Astrocyte (in vitro differentiated cells and primary cell): Measurements from ENCODE around the gene TP73.

Source experiments
- CTCF ChIP-seq: IDR thresholded peaks from 2 replicates; pipeline ENCODE4 v1.5.1; 2011; ENCODE audit warnings: low read depth, mild to moderate bottlenecking, inconsistent platforms, low read length, moderate library complexity; ENCODE audit not compliant: insufficient read depth
- EZH2 ChIP-seq: IDR thresholded peaks from 2 replicates; pipeline ENCODE4 v1.6.1; 2012; ENCODE audit warnings: mild to moderate bottlenecking, low read length, inconsistent platforms; ENCODE audit not compliant: insufficient read depth

- no peak for TF ChIP-seq CTCF
- no peak for TF ChIP-seq EZH2
These were observed 109.1 kb downstream of the TP73 start for GRCh38 chr1:3761296-3762010.
